Mammary epithelial cell (primary cell): ENCODE data around the gene ABR.

Experiments used
- CTCF ChIP-seq, 2 donors: IDR thresholded peaks in 1 of 2; conservative IDR thresholded peaks in 1 of 2; 2 replicates each; pipeline ENCODE4 v1.5.1; 2011 to 2012; ENCODE audit warnings: inconsistent platforms in 2 of 2, low read length in 2 of 2, mild to moderate bottlenecking in 2 of 2, control low read depth in 1 of 2, low read depth in 1 of 2; ENCODE audit not compliant: insufficient read depth in 1 of 2; ENCODE audit errors: extremely low read depth in 1 of 2
- EZH2 ChIP-seq: IDR thresholded peaks from 2 replicates; pipeline ENCODE4 v1.6.1; 2012; ENCODE audit warnings: low read length, inconsistent platforms, borderline replicate concordance

GRCh38 chr17:979212-979538 lies 200.6 kb downstream of the ABR start:
- no peak for TF ChIP-seq CTCF (conservative IDR thresholded peaks at IDR 0.05 in 1 of 2, IDR thresholded peaks at IDR 0.05 in 1 of 2; ENCODE audit: extremely low read depth in 1 of 2, insufficient read depth in 1 of 2, low read depth in 1 of 2, low read length in 2 of 2)
- TF ChIP-seq EZH2 = no peak
